ENCODE results near the gene C1orf53. TPM values are rescaled to one million over a fixed set of nuclear protein-coding genes. Genes with fewer than 3 reads are reported as not detected.

Gene C1orf53
- total RNA-seq, 1 donor from 2014 or later, result 4.1 TPM

DNA sequence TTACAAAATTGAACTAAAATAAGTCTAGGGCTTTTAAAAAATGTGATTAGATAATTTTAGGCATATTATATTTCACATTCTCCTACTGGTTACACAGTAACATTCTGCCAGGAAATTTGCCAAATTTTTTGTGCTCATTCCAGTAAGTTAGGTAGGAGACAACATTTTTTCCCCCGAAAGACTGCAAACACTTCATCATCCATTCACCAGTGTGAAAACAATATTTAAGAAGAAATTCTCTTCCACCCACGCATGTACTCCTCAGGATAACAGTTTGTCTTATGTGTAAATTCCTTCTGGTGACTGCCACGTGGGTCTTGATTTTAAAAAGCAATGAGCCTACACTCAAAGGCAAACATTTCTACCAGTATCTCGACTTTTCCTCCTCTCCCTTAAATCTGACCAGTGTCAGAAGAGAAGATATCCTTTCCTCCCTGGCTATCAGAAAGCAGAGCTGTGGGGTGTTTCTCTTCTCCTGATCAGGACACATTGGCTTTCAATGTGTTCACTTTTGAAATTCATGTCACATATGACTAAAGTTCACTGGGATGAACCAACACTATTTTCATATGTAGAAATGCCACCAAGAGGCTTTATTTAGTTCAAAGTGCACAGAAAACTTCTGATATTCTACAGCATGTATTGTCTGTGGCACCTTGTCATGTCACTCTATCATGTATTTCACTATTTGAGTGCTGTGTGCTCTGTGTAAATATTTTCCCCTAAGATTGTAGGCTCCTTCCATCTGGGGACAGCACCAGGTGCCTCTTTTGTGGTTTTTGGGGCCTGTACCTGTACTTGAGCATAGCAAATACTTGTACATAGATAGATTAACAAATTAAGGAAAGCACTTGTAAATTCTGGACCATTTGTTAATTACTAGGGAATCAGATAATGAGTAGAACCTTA, 53.3 kb downstream of the C1orf53 start:
- TF ChIP-seq, protein P1, sequence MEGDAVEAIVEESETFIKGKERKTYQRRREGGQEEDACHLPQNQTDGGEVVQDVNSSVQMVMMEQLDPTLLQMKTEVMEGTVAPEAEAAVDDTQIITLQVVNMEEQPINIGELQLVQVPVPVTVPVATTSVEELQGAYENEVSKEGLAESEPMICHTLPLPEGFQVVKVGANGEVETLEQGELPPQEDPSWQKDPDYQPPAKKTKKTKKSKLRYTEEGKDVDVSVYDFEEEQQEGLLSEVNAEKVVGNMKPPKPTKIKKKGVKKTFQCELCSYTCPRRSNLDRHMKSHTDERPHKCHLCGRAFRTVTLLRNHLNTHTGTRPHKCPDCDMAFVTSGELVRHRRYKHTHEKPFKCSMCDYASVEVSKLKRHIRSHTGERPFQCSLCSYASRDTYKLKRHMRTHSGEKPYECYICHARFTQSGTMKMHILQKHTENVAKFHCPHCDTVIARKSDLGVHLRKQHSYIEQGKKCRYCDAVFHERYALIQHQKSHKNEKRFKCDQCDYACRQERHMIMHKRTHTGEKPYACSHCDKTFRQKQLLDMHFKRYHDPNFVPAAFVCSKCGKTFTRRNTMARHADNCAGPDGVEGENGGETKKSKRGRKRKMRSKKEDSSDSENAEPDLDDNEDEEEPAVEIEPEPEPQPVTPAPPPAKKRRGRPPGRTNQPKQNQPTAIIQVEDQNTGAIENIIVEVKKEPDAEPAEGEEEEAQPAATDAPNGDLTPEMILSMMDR (IDR thresholded peaks at IDR 0.05), result no peak
- H3K4me1 Mint-ChIP-seq (ENCODE audit: low read depth), result peaks cover 29% of the 10 kb centered on the region
- H3K27me3 Mint-ChIP-seq (ENCODE audit: low read depth), result peaks cover 9% of the 10 kb centered on the region
- H3K4me3 Mint-ChIP-seq (ENCODE audit: unreplicated experiment), result no peak overlapping the region
- H3K36me3 Mint-ChIP-seq (ENCODE audit: low read depth), result no peaks in the 10 kb centered on the region
- no peak for DNase-seq (ENCODE audit: low spot score)
- H3K9me3 Mint-ChIP-seq (ENCODE audit: low read depth), result no peaks in the 10 kb centered on the region
- peak overlapping the region; percentile 1 for H3K27ac Mint-ChIP-seq (ENCODE audit: unreplicated experiment)

Other genes starting within 250 kb of the C1orf53 start
- gene DENND1B, start 127.2 kb upstream of the C1orf53 start, total RNA-seq, result 8.8 to 14.8 TPM (median 10.9 TPM) in 3 replicates
- not detected in 3 replicates for gene LHX9, start 14.7 kb downstream of the C1orf53 start, total RNA-seq